Right lobe of liver (tissue), 6 donors: ENCODE results near the gene PIK3CD. TPM values are rescaled to one million over a fixed set of nuclear protein-coding genes. Genes with fewer than 3 reads are reported as not detected.

Experiments used
- ATAC-seq, 4 donors: fragments of 200-7000 bp; cut with Tn5 transposase; one replicate each; pipeline ENCODE4 v1.9.1; 2020; ENCODE audit warnings: mild to moderate bottlenecking in 4 of 4, moderate library complexity in 4 of 4
- DNase-seq, 3 donors: peaks; one replicate each; pipeline ENCODE4 v3.0.0-alpha.2; 2020
- H3K27ac ChIP-seq, 3 donors: fragments of 200-600 bp; one replicate each; pipeline ENCODE4 v1.8.0; 2022
- H3K27me3 ChIP-seq, 2 donors: fragments of 200-600 bp; one replicate each; pipeline ENCODE4 v1.8.0; 2022
- H3K36me3 ChIP-seq, 4 donors: fragments of 200-600 bp; sonication (generic) in 1 of 4; one replicate each; pipeline versions ENCODE4 v1.5.1 to v1.8.0; 2017 to 2022; ENCODE audit warnings: control low read depth in 1 of 4
- H3K4me1 ChIP-seq, 4 donors: fragments of 200-600 bp; sonication (generic) in 1 of 4; one replicate each; pipeline versions ENCODE4 v1.5.1 to v1.8.0; 2017 to 2022; ENCODE audit warnings: control low read depth in 1 of 4
- H3K4me3 ChIP-seq, 3 donors: fragments of 200-600 bp; one replicate each; pipeline ENCODE4 v1.8.0; 2022
- H3K9me3 ChIP-seq, 4 donors: fragments of 200-600 bp; sonication (generic) in 1 of 4; one replicate each; pipeline versions ENCODE4 v1.5.1 to v1.8.0; 2017 to 2022; ENCODE audit warnings: control low read depth in 1 of 4
- POLR2A ChIP-seq: fragments of 450-650 bp; IDR thresholded peaks from one replicate; pipeline ENCODE4 v1.6.1; 2017; ENCODE audit warnings: antibody characterized with exemption, mild to moderate bottlenecking
- WGBS: methylation state at CpG from one replicate; pipeline ENCODE4 v1.1.6; 2018; ENCODE audit warnings: low coverage, low lambda C conversion rate; ENCODE audit not compliant: insufficient coverage; ENCODE audit errors: missing lambda C conversion rate; 5-methylcytosine and 5-hydroxymethylcytosine counted together
- intact Hi-C, 2 donors: fragments of 100-400 bp; cut with DNase I; formaldehyde crosslinking; loops; one replicate each; pipeline versions ENCODE4 v1.11.2 to v1.14.1; 2022
- total RNA-seq, 6 experiments: library from RNA; depleted of rRNA in 2 of 6; stranded (reverse); fragments of >200 nt in 2 of 6; fragmentation: NEBNext Ultra II Directional in 3 of 6; extraction: Animal tissue kit (Norgen Biotek cat#: 25700) in 3 of 6; gene quantifications; one replicate each; pipeline versions ENCODE4 v1.1.0 to v1.2.4, GENCODE V29; 2016 to 2023
- TF ChIP-seq, protein P1 (sequence below), 4 donors: fragments of 200-600 bp in 3 of 4; fragments of 450-650 bp in 1 of 4; IDR thresholded peaks; one replicate each; pipeline versions ENCODE4 v1.5.1 to v1.8.0; 2016 to 2022; ENCODE audit warnings: antibody characterized with exemption in 4 of 4, mild to moderate bottlenecking in 2 of 4
- donor health status: DM: no; HTN: yes; CAD: no.
- donor health status: DM: no; HTN: no; CAD: no.
- donor health status: DM: no; HTN: no; CAD: no.
- donor health status: DM: no; HTN: yes; CAD: no.
- donor health status: DM: no; HTN: yes; CAD: no.

PIK3CD gene
- total RNA-seq, 6 experiments from 2014 or later = 1.4 to 5.8 (median 2.6) TPM

DNA sequence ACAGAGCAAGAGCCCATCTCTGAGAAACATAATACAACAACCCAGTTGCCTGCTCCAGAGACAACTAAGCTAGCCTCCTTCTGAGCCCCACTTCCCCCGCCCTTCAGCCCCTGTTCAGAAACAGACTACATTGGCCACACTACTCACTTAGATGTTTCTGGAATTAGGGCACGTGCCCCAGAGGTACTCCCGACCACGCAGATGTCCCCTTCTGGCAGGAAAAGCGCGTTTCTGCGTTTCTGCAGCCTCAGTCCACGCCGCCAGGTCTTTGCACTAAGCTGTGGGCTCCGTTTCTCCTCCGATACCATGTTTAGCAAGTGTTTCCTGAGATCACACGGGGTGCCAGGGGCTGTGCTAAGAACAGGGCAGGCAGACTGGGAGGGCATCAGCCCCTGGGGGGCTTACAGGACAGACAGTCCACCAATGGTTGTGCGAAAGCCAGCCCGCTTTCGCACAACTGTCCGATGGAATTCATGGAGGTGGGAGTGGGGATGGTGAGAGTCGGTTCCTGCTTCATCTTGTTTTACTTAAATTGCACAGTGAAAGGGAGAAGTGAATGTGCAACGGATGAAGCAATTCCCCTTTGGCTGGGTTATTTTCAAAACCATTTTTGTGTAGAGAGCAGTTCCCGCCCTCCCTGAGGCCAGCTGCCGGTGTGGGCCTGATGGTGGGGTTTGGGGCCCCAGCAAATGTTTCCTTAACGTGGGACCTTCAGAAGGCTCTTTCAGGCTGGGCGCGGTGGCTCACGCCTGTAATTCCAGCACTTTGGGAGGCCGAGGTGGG, 2.7 kb downstream of the PIK3CD start:
- intact Hi-C loops = no loop called here
- DNase-seq = no peak
- Histone ChIP-seq H3K4me1 (peaks cover 0 to 11% (median 0%) of the 10 kb centered on the region in 4 donors), H3K27me3 (peaks cover 0 to 15% of the 10 kb centered on the region in 2 donors), H3K4me3 (peak overlapping the region in 1 of 3 donors; percentile 24), H3K36me3 (no peaks in the 10 kb centered on the region), H3K9me3 (no peaks in the 10 kb centered on the region), H3K27ac (no peak overlapping the region)
- ATAC-seq = peak in 3 of 4 donors; percentile 28 to 33 (median 32)
- WGBS = 59% methylated on average over 16 of the region's 25 CpGs
- no peak for TF ChIP-seq POLR2A
- TF ChIP-seq, protein P1, sequence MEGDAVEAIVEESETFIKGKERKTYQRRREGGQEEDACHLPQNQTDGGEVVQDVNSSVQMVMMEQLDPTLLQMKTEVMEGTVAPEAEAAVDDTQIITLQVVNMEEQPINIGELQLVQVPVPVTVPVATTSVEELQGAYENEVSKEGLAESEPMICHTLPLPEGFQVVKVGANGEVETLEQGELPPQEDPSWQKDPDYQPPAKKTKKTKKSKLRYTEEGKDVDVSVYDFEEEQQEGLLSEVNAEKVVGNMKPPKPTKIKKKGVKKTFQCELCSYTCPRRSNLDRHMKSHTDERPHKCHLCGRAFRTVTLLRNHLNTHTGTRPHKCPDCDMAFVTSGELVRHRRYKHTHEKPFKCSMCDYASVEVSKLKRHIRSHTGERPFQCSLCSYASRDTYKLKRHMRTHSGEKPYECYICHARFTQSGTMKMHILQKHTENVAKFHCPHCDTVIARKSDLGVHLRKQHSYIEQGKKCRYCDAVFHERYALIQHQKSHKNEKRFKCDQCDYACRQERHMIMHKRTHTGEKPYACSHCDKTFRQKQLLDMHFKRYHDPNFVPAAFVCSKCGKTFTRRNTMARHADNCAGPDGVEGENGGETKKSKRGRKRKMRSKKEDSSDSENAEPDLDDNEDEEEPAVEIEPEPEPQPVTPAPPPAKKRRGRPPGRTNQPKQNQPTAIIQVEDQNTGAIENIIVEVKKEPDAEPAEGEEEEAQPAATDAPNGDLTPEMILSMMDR (IDR thresholded peaks at IDR 0.05) = no peak

DNA sequence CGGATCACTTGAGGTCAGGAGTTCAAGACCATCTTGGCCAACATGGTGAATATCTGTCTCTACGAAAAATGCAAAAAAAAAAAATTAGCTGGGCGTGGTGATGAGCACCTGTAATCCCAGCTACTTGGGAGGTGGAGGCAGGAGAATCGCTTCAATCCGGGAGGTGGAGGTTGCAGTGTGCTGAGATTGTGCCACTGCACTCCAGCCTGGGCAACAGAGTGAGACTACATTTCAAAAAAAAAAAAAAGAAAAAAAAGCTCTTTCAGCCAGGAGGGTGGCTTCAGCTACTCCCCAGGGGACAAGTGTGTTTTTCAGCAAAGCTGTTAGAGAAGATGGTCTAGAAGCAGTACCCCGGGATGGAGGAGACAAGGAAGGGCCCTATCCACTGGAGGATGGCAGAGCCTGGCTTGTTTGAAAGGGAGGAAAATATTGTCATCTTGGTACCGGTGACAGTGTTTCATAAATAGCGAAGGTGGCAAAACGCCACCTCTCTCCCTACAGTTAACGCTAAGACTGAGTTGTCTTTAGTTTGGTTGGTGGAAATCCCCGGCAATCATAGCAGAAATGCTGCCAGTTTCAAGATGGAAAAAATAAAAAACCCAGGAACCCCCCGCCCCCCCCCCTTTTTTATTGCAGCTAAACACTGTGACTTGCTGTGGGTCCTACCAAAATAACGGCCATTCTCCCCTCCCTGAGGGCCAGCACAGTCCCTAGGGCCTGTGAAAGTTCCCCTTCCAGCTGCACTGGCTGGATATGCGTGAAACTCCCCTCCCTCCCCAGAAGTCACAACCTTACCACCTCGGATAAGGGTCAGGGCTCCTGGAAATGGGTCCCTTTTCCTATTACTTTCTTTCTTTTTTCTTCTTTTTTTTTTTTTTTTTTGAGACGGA, 3.5 kb downstream of the PIK3CD start:
- TF ChIP-seq, protein P1 (IDR thresholded peaks at IDR 0.05) = no peak
- TF ChIP-seq POLR2A = no peak
- WGBS = 51% methylated on average over 15 of the region's 16 CpGs
- H3K27ac ChIP-seq = no peak overlapping the region

DNA sequence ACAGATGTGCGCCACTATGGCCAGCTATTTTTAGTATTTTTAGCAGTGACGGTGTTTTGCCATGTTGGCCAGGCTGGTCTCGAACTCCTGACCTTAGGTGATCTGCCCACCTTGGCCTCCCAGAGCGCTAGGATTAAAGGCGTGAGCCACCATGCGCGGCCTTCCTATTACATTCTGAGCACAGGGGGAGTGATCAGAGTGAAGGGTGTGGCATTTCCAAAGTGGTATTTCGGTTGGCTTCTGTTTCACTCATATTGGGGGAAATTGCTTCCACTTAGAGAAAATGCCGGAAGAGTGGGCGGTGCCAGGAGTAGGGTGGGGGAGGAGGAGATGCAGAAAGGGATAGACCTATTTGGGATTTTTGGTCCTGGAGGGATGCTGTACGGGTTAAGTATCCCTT, 4.3 kb downstream of the PIK3CD start:
- H3K27me3 ChIP-seq = peaks cover 0 to 15% of the 10 kb centered on the region in 2 donors
- H3K4me1 ChIP-seq = peaks cover 0 to 11% (median 0%) of the 10 kb centered on the region in 4 donors
- TF ChIP-seq, protein P1 (IDR thresholded peaks at IDR 0.05) = no peak
- no peak for TF ChIP-seq POLR2A
- no peaks in the 10 kb centered on the region for H3K9me3 ChIP-seq
- WGBS = 68% methylated on average over 10 of the region's 11 CpGs
- no peak overlapping the region for H3K4me3 ChIP-seq
- no peak for DNase-seq
- ATAC-seq = no peak
- no peak overlapping the region for H3K27ac ChIP-seq
- intact Hi-C loops = no loop called here
- H3K36me3 ChIP-seq = no peaks in the 10 kb centered on the region

More for the DNA sequence above, 3.5 kb downstream of the PIK3CD start:
- Histone ChIP-seq H3K4me1 (peaks cover 0 to 11% (median 0%) of the 10 kb centered on the region in 4 donors), H3K27me3 (peaks cover 0 to 15% of the 10 kb centered on the region in 2 donors), H3K4me3 (no peak overlapping the region), H3K9me3 (no peaks in the 10 kb centered on the region), H3K36me3 (no peaks in the 10 kb centered on the region)
- intact Hi-C loops = no loop called here
- DNase-seq (no peak), ATAC-seq (no peak)

DNA sequence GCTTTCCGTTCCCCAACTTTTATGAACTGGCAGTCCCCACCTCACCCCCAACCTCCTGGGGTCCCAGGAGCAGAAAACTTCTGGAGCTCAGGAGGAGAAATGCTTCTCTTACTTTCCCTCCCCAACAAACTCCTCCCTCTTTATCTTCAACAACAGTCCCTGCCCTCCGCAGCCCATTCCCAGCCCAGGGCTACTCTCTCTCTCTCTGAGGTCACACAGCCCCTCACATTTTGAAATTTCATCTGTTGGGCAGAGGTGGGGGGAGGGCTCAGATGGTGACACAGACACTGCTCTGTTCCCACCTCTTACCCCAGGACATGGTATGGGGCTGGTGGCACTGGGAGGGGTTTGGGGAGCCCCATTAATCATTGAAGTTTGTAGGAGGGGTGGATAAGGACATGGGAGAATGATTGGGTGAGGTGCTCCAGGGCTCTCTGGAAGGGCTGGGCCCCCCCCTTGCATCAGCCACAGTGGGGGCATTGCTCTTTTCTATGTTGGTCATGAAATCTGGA, 6.0 kb downstream of the PIK3CD start:
- Histone ChIP-seq H3K27me3 (peaks cover 0 to 5% of the 10 kb centered on the region in 2 donors), H3K36me3 (no peaks in the 10 kb centered on the region), H3K4me3 (no peak overlapping the region), H3K9me3 (no peaks in the 10 kb centered on the region), H3K27ac (no peak overlapping the region), H3K4me1 (peaks cover 0 to 3% (median 0%) of the 10 kb centered on the region in 4 donors)
- no peak for DNase-seq
- TF ChIP-seq, protein P1 (IDR thresholded peaks at IDR 0.05) = no peak
- no peak for TF ChIP-seq POLR2A
- 37% methylated on average over 2 of the region's 2 CpGs for WGBS
- intact Hi-C loops = no loop called here
- no peak for ATAC-seq
